Ascending aorta (tissue), 2 donors: Measurements from ENCODE around the gene CYP27C1. TPM values are rescaled to one million over a fixed set of nuclear protein-coding genes. Genes with fewer than 3 reads are reported as not detected.

Source experiments
- DNase-seq, 2 donors: peaks; one replicate each; pipeline ENCODE4 v3.0.0-alpha.2; 2019; ENCODE audit warnings: low spot score in 2 of 2
- H3K27ac ChIP-seq, 2 donors: fragments of 200-600 bp; sonication (generic); one replicate each; pipeline ENCODE4 v1.5.1; 2016 to 2017; ENCODE audit warnings: mild to moderate bottlenecking in 1 of 2
- H3K27me3 ChIP-seq: fragments of 200-600 bp; sonication (generic); one replicate; pipeline ENCODE4 v1.5.1; 2017
- H3K36me3 ChIP-seq, 2 donors: fragments of 200-600 bp; sonication (generic); one replicate each; pipeline ENCODE4 v1.5.1; 2016
- H3K4me1 ChIP-seq, 2 donors: fragments of 200-600 bp; sonication (generic); one replicate each; pipeline ENCODE4 v1.5.1; 2016 to 2017; ENCODE audit warnings: mild to moderate bottlenecking in 1 of 2
- H3K4me3 ChIP-seq, 2 donors: fragments of 200-600 bp; sonication (generic); one replicate each; pipeline ENCODE4 v1.5.1; 2016 to 2017; ENCODE audit warnings: mild to moderate bottlenecking in 1 of 2
- H3K9me3 ChIP-seq, 2 donors: fragments of 200-600 bp; sonication (generic); one replicate each; pipeline ENCODE4 v1.5.1; 2016
- CTCF ChIP-seq, 3 experiments: fragments of 200-600 bp in 2 of 3; fragments of 450-650 bp in 1 of 3; sonication (generic) in 2 of 3; IDR thresholded peaks; one replicate each; pipeline ENCODE4 v1.5.1; 2016 to 2019; ENCODE audit warnings: antibody characterized with exemption in 3 of 3, mild to moderate bottlenecking in 1 of 3, moderate library complexity in 1 of 3
- intact Hi-C: fragments of 100-400 bp; cut with DNase I; formaldehyde crosslinking; loops from one replicate; pipeline ENCODE4 v1.15.1; 2023
- total RNA-seq: library from RNA; depleted of rRNA; stranded (reverse); fragments of >200 nt; gene quantifications from one replicate; pipeline ENCODE4 v1.1.0, GENCODE V29; 2016

Gene CYP27C1
- total RNA-seq, 1 donor from 2014 or later = not detected

GRCh38 chr2:127137225-127137624, 82.9 kb downstream of the CYP27C1 start:
- H3K9me3 ChIP-seq = peaks cover 0 to 4% of the 10 kb centered on the region in 2 donors
- H3K27ac ChIP-seq = no peak overlapping the region
- no peak for TF ChIP-seq CTCF (IDR thresholded peaks at IDR 0.05)
- no peak for DNase-seq
- no peaks in the 10 kb centered on the region for H3K36me3 ChIP-seq
- no peaks in the 10 kb centered on the region for H3K27me3 ChIP-seq
- intact Hi-C loops = no loop called here
- no peak overlapping the region for H3K4me3 ChIP-seq
- H3K4me1 ChIP-seq = no peaks in the 10 kb centered on the region

- no peak for DNase-seq
- Histone ChIP-seq H3K27me3 (no peaks in the 10 kb centered on the region), H3K4me1 (no peaks in the 10 kb centered on the region), H3K9me3 (peaks cover 0 to 4% of the 10 kb centered on the region in 2 donors), H3K36me3 (no peaks in the 10 kb centered on the region), H3K27ac (peak overlapping the region in 1 of 2 donors; percentile 32), H3K4me3 (no peak overlapping the region)
- no peak for TF ChIP-seq CTCF (IDR thresholded peaks at IDR 0.05)
- intact Hi-C loops = no loop called here
Observed at GRCh38 chr2:127134833-127135830, 85.0 kb downstream of the CYP27C1 start.

- Histone ChIP-seq H3K9me3 (peaks cover 0 to 1% of the 10 kb centered on the region in 2 donors), H3K4me3 (no peak overlapping the region)
- DNase-seq = no peak
Observed at GRCh38 chr2:127134235-127134634, 85.9 kb downstream of the CYP27C1 start.

More at GRCh38 chr2:127134235-127134634, 85.9 kb downstream of the CYP27C1 start:
- intact Hi-C loops = no loop called here
- no peak for TF ChIP-seq CTCF (IDR thresholded peaks at IDR 0.05)
- Histone ChIP-seq H3K36me3 (no peaks in the 10 kb centered on the region), H3K27me3 (no peaks in the 10 kb centered on the region), H3K27ac (no peak overlapping the region), H3K4me1 (no peaks in the 10 kb centered on the region)

Other genes starting within 250 kb of the CYP27C1 start
- gene BIN1, start 113.1 kb downstream of the CYP27C1 start, total RNA-seq = 71.6 TPM
- gene ERCC3, start 73.8 kb upstream of the CYP27C1 start, total RNA-seq = 35.3 TPM
- gene MAP3K2, start 167.7 kb upstream of the CYP27C1 start, total RNA-seq = 47.7 TPM
- gene PROC, start 198.1 kb upstream of the CYP27C1 start, total RNA-seq = not detected